Naive B cell (primary cell): ENCODE results near the gene PIP5K1C. TPM values are rescaled to one million over a fixed set of nuclear protein-coding genes. Genes with fewer than 3 reads are reported as not detected.
"Not testable (repeated sequence)": the region's sequence is repeated elsewhere in the genome, so short reads cannot be mapped to it uniquely, and the experiment has no call there.

ENCODE experiments used
- ATAC-seq, 2 donors: fragments of 150-1000 bp; cut with Tn5 transposase; 2 replicates each; pipeline ENCODE4 v1.10.0; 2021; ENCODE audit warnings: low read depth in 2 of 2, mild to moderate bottlenecking in 2 of 2, moderate library complexity in 2 of 2
- DNase-seq: peaks from one replicate; pipeline ENCODE4 v3.0.0; 2022
- H3K27ac Mint-ChIP-seq, 6 donors: one replicate each; pipeline ENCODE4 v1.8.0; 2020 to 2022; ENCODE audit warnings: mild to moderate bottlenecking in 6 of 6, mixed read lengths in 6 of 6, moderate library complexity in 5 of 6, inconsistent platforms in 2 of 6
- H3K27me3 Mint-ChIP-seq, 3 donors: one replicate each; pipeline ENCODE4 v1.8.0; 2021 to 2022; ENCODE audit warnings: mixed read lengths in 3 of 3, mild to moderate bottlenecking in 1 of 3
- H3K36me3 Mint-ChIP-seq, 2 donors: one replicate each; pipeline ENCODE4 v1.8.0; 2020 to 2022; ENCODE audit warnings: mixed read lengths in 2 of 2, inconsistent platforms in 1 of 2, mild to moderate bottlenecking in 1 of 2
- H3K4me1 Mint-ChIP-seq, 3 donors: one replicate each; pipeline ENCODE4 v1.8.0; 2020 to 2022; ENCODE audit warnings: mixed read lengths in 3 of 3, inconsistent platforms in 1 of 3, mild to moderate bottlenecking in 1 of 3, moderate library complexity in 1 of 3
- H3K4me3 Mint-ChIP-seq, 8 donors: one replicate each; pipeline ENCODE4 v1.8.0; 2020 to 2022; ENCODE audit warnings: mild to moderate bottlenecking in 8 of 8, mixed read lengths in 8 of 8, moderate library complexity in 8 of 8, inconsistent platforms in 2 of 8
- H3K9me3 Mint-ChIP-seq, 7 donors: one replicate each; pipeline ENCODE4 v1.8.0; 2020 to 2022; ENCODE audit warnings: mixed read lengths in 7 of 7, mild to moderate bottlenecking in 5 of 7, inconsistent platforms in 2 of 7, moderate library complexity in 1 of 7
- polyA plus RNA-seq, 6 donors: library from polyadenylated mRNA; unstranded; fragments of 300-500 nt; fragmentation: Illumina TruSeq; gene quantifications; one replicate each; pipeline ENCODE4 v1.2.3, GENCODE V29; 2021; ENCODE audit warnings: low read depth in 6 of 6

The PIP5K1C gene
- polyA plus RNA-seq, 6 donors from 2014 or later: 0.41 to 13.4 (median 4.9) TPM

DNA sequence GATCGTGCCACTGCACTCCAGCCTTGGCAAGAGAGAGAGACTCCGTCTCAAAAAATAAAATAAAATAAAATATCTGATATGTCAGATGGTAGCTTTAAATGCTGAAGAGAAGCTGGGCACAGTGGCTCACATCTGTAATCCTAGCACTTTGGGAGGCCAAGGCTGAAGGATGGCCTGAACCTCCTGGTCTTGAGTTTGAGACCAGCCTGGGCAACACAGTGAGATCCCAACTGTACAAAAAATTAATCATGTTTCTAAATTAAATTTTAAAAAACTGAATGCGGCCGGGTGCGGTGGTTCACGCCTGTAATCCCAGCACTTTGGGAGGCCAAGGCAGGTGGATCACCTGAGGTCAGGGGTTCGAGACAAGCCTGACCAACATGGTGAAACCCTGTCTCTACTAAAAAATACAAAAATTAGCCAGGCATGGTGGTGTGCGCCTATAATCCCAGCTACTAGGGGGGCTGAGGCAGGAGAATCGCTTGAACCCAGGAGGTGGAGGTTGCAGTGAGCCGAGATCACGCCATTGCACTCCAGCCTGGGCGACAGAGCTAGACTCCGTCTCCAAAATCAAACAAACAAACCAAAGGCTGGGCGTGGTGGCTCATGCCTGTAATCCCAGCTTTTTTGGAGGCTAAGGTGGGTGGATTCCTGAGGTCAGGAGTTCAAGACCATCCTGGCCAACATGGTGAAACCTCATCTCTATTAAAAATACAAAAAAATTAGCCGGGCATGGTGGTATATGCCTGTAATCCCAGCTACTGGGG, 116.0 kb downstream of the PIP5K1C start:
- not testable (repeated sequence) for H3K9me3 Mint-ChIP-seq, H3K36me3 Mint-ChIP-seq, ATAC-seq, H3K4me1 Mint-ChIP-seq, H3K27me3 Mint-ChIP-seq, DNase-seq
- Mint-ChIP-seq H3K4me3 (peak overlapping the region in 4 of 8 donors; percentile 20 to 29 (median 23)), H3K27ac (peak overlapping the region in 1 of 6 donors; percentile 10)

DNA sequence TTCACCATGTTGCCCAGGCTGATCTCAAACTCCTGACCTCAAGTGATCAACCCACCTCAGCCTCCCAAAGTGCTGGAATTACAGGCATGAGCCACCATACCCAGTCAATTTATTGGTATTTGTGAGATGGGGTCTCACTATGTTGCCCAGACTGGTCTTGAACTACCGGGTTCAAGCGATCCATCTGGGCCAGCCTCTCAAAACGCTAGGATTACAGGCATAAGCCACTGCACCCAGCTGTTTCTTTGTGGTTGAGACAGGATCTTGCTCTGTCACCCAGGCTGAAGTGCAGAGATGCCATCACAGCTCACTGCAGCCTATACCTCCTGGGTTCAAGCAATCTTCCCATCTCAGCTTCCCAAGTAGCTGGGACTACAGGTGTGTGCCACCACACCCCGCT, 118.5 kb downstream of the PIP5K1C start:
- H3K36me3 Mint-ChIP-seq, H3K9me3 Mint-ChIP-seq, H3K27ac Mint-ChIP-seq, H3K4me3 Mint-ChIP-seq, ATAC-seq, DNase-seq, H3K4me1 Mint-ChIP-seq, H3K27me3 Mint-ChIP-seq: not testable (repeated sequence)

Other genes with a start within 250 kb of the PIP5K1C start
- gene SMIM24, start 219.9 kb downstream of the PIP5K1C start, polyA plus RNA-seq: 1 to 10 TPM in 1 of 6 donors, under 1 TPM in 3, not detected in 2; 0.50 to 1.2 (median 0.72) TPM
- gene SMIM44, start 217.0 kb downstream of the PIP5K1C start, polyA plus RNA-seq: not detected
- gene DOHH, start 199.8 kb downstream of the PIP5K1C start, polyA plus RNA-seq: 10 to 100 TPM in 2 of 6 donors, 1 to 10 TPM in 4; 6.6 to 11.5 (median 7.4) TPM
- gene FZR1, start 194.2 kb downstream of the PIP5K1C start, polyA plus RNA-seq: 10 to 100 TPM in 4 of 6 donors, 1 to 10 TPM in 2; 5.8 to 20.0 (median 10.7) TPM
- under 1 TPM in 1 of 6 donors, not detected in 5; 0.56 TPM for gene TEKTIP1, start 161.3 kb downstream of the PIP5K1C start, polyA plus RNA-seq
- gene MFSD12, start 142.9 kb downstream of the PIP5K1C start, polyA plus RNA-seq: 10 to 100 TPM; 19.1 to 37.6 (median 26.7) TPM
- gene HMG20B, start 127.5 kb downstream of the PIP5K1C start, polyA plus RNA-seq: 10 to 100 TPM; 36.4 to 46.9 (median 44.3) TPM
- gene GIPC3, start 115.0 kb downstream of the PIP5K1C start, polyA plus RNA-seq: 1 to 10 TPM in 1 of 6 donors, under 1 TPM in 4, not detected in 1; 0.06 to 1.0 (median 0.21) TPM
- gene TBXA2R, start 93.6 kb downstream of the PIP5K1C start, polyA plus RNA-seq: 10 to 100 TPM; 15.9 to 32.5 (median 22.7) TPM
- gene CACTIN, start 73.7 kb downstream of the PIP5K1C start, polyA plus RNA-seq: 10 to 100 TPM in 1 of 6 donors, 1 to 10 TPM in 5; 2.7 to 15.4 (median 7.9) TPM
- 1 to 10 TPM in 5 of 6 donors, not detected in 1; 1.2 to 3.8 (median 2.0) TPM for gene TJP3, start 7.9 kb upstream of the PIP5K1C start, polyA plus RNA-seq
- 10 to 100 TPM; 28.8 to 51.6 (median 35.3) TPM for gene APBA3, start 61.2 kb upstream of the PIP5K1C start, polyA plus RNA-seq
- gene MRPL54, start 62.2 kb upstream of the PIP5K1C start, polyA plus RNA-seq: 100 to 1,000 TPM; 113 to 186 (median 131) TPM
- under 1 TPM in 1 of 6 donors, not detected in 5; 0.20 TPM for gene RAX2, start 71.8 kb upstream of the PIP5K1C start, polyA plus RNA-seq
- 1 to 10 TPM; 3.2 to 6.7 (median 5.6) TPM for gene MATK, start 85.9 kb upstream of the PIP5K1C start, polyA plus RNA-seq
- gene ZFR2, start 168.6 kb upstream of the PIP5K1C start, polyA plus RNA-seq: 1 to 10 TPM in 1 of 6 donors, under 1 TPM in 2, not detected in 3; 0.45 to 3.5 (median 0.95) TPM
- not detected for gene ATCAY, start 180.2 kb upstream of the PIP5K1C start, polyA plus RNA-seq
- gene NMRK2, start 232.6 kb upstream of the PIP5K1C start, polyA plus RNA-seq: not detected